IgD-negative memory B cell (primary cell): ENCODE measurements around the gene EZH1. TPM values are rescaled to one million over a fixed set of nuclear protein-coding genes. Genes with fewer than 3 reads are reported as not detected.

Experiments
- H3K27ac Mint-ChIP-seq, 3 donors: one replicate each; pipeline ENCODE4 v1.8.0; 2020 to 2022; ENCODE audit warnings: mild to moderate bottlenecking in 3 of 3, mixed read lengths in 3 of 3, moderate library complexity in 1 of 3
- H3K27me3 Mint-ChIP-seq: one replicate; pipeline ENCODE4 v1.8.0; 2021; ENCODE audit warnings: mixed read lengths
- H3K36me3 Mint-ChIP-seq: one replicate; pipeline ENCODE4 v1.8.0; 2020; ENCODE audit warnings: mild to moderate bottlenecking, mixed read lengths
- H3K4me1 Mint-ChIP-seq, 3 donors: one replicate each; pipeline ENCODE4 v1.8.0; 2020 to 2022; ENCODE audit warnings: mixed read lengths in 3 of 3, mild to moderate bottlenecking in 1 of 3
- H3K4me3 Mint-ChIP-seq, 4 donors: one replicate each; pipeline ENCODE4 v1.8.0; 2020 to 2022; ENCODE audit warnings: mild to moderate bottlenecking in 4 of 4, mixed read lengths in 4 of 4, moderate library complexity in 3 of 4
- H3K9me3 Mint-ChIP-seq, 3 donors: one replicate each; pipeline ENCODE4 v1.8.0; 2020 to 2021; ENCODE audit warnings: mixed read lengths in 3 of 3, mild to moderate bottlenecking in 1 of 3
- polyA plus RNA-seq: library from polyadenylated mRNA; unstranded; fragments of 300-500 nt; fragmentation: Illumina TruSeq; gene quantifications from one replicate; pipeline ENCODE4 v1.2.3, GENCODE V29; 2021

EZH1 gene
- 37.4 TPM for polyA plus RNA-seq

GRCh38 chr17:42744806-42745617, at the start of gene EZH1:
EZH1 (minus strand) TSS chr17:42745040; CDS start chr17:42728941, 16,099 bp downstream.
- peak within 1 kb of the TSS; percentile 93 to 98 (median 96) for H3K4me3 Mint-ChIP-seq
- peak within 1 kb of the TSS; percentile 82 to 93 (median 91) for H3K27ac Mint-ChIP-seq
- H3K36me3 Mint-ChIP-seq, result peaks cover 1% of the 10 kb centered on the region
- peaks cover 15 to 25% (median 15%) of the 10 kb centered on the region in 3 donors for H3K4me1 Mint-ChIP-seq
- no peaks in the 10 kb centered on the region for H3K9me3 Mint-ChIP-seq
- H3K27me3 Mint-ChIP-seq, result peaks cover 5% of the 10 kb centered on the region

DNA sequence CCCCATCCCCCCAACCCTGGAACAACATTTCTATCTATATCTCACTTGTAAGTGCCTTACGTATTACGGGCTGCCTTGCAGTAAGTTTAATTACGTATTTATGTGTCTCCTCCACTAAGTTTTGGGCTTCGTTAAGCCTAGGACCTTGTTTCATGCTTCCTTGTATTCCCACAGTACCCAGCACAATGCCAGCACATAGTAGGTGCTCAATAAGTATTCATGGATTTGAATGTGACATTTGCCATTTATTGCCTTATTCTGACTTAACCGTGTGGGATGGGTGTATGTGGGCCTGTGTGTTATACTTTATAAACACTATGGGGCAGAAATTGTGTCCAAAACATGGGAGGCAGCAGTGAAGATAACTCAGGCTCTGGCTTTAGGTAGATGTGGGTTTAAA, 47.7 kb upstream of the EZH1 start:
- Mint-ChIP-seq H3K4me1 (peaks cover 1 to 8% (median 4%) of the 10 kb centered on the region in 3 donors), H3K27ac (no peak overlapping the region), H3K36me3 (peaks cover 2% of the 10 kb centered on the region)

DNA sequence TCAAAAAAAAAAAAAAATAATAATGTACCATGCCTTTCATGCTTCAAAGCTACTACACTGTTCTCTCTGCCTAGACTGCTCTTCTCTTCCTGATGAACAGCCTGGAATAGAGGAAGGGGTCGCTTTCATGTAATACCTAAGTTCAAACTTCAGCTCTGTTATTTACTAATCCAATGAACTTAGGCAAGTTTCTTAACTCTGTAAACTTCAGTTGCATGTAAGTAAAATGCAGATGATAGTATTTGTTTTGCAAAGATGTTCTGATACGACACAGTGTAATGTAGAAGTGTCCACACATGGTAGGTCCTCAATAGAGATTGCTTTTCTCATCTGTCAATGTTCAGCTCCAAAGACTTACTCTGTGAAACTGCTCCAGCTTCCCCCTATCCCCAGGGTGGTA, 47.1 kb upstream of the EZH1 start:
- Mint-ChIP-seq H3K9me3 (no peaks in the 10 kb centered on the region), H3K27me3 (peaks cover 5% of the 10 kb centered on the region), H3K36me3 (peaks cover 2% of the 10 kb centered on the region), H3K4me3 (no peak overlapping the region), H3K4me1 (peaks cover 0 to 4% (median 1%) of the 10 kb centered on the region in 3 donors), H3K27ac (no peak overlapping the region)

More for the DNA sequence above, 47.7 kb upstream of the EZH1 start:
- Mint-ChIP-seq H3K27me3 (peaks cover 1% of the 10 kb centered on the region), H3K9me3 (no peaks in the 10 kb centered on the region), H3K4me3 (no peak overlapping the region)

GRCh38 chr17:42787266-42787665, 42.4 kb upstream of the EZH1 start:
- no peak overlapping the region for H3K27ac Mint-ChIP-seq
- H3K4me3 Mint-ChIP-seq, result no peak overlapping the region
- H3K4me1 Mint-ChIP-seq, result peaks cover 5 to 12% (median 9%) of the 10 kb centered on the region in 3 donors
- H3K36me3 Mint-ChIP-seq, result no peaks in the 10 kb centered on the region
- peaks cover 45% of the 10 kb centered on the region for H3K27me3 Mint-ChIP-seq
- H3K9me3 Mint-ChIP-seq, result no peaks in the 10 kb centered on the region

DNA sequence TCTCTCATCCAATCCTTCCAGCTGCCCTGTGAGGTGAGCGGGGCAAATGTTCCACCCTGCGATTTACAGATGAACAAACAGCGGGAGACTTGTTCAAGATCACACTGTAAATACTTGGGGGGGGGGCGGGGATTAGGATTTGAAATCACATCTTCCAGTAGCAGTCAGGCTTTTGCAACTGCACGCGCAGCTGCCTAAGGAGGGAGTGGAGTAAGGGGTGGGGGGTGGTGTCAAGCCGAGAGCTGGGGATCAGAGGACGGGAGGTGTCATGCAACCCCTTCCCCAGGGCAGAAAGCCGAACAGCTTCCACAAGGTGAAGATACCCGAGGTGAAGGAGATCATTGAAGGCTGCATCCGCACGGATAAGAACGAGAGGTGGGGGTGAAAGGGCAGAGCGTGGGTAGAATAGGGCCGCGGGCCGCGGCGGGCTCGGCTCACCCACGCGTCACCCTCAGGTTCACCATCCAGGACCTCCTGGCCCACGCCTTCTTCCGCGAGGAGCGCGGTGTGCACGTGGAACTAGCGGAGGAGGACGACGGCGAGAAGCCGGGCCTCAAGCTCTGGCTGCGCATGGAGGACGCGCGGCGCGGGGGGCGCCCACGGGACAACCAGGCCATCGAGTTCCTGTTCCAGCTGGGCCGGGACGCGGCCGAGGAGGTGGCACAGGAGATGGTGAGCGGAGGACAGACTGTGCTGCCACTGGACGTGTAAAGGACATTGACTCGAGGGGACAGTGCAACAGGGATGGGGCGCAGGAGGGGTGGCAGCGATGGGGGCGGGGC, 40.2 kb upstream of the EZH1 start:
- H3K9me3 Mint-ChIP-seq, result no peaks in the 10 kb centered on the region
- peak overlapping the region in 1 of 3 donors; percentile 63 for H3K27ac Mint-ChIP-seq
- peaks cover 5 to 13% (median 12%) of the 10 kb centered on the region in 3 donors for H3K4me1 Mint-ChIP-seq
- peaks cover 56% of the 10 kb centered on the region for H3K27me3 Mint-ChIP-seq
- peak overlapping the region in 1 of 4 donors; percentile 49 for H3K4me3 Mint-ChIP-seq
- no peaks in the 10 kb centered on the region for H3K36me3 Mint-ChIP-seq

GRCh38 chr17:42784409-42784808, 39.6 kb upstream of the EZH1 start:
- no peaks in the 10 kb centered on the region for H3K9me3 Mint-ChIP-seq
- peaks cover 61% of the 10 kb centered on the region for H3K27me3 Mint-ChIP-seq
- H3K27ac Mint-ChIP-seq, result no peak overlapping the region
- H3K36me3 Mint-ChIP-seq, result peaks cover 3% of the 10 kb centered on the region
- peaks cover 5 to 13% (median 12%) of the 10 kb centered on the region in 3 donors for H3K4me1 Mint-ChIP-seq
- peak overlapping the region in 1 of 4 donors; percentile 49 for H3K4me3 Mint-ChIP-seq

DNA sequence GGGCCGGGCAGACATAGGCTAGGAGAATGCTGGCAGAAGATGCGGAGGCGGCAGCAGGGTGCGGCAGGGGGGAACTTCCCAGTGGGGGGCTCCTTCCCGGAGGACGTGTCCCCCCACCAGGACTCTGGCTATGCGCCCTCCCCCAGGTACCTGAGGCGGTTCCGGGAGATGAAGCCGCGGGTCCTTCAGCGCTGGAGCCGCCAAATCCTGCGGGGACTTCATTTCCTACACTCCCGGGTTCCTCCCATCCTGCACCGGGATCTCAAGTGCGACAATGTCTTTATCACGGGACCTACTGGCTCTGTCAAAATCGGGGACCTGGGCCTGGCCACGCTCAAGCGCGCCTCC, 38.9 kb upstream of the EZH1 start:
- Mint-ChIP-seq H3K4me1 (peaks cover 5 to 13% (median 12%) of the 10 kb centered on the region in 3 donors), H3K4me3 (no peak overlapping the region), H3K27me3 (peaks cover 61% of the 10 kb centered on the region), H3K36me3 (peaks cover 7% of the 10 kb centered on the region), H3K9me3 (no peaks in the 10 kb centered on the region), H3K27ac (no peak overlapping the region)

GRCh38 chr17:42783062-42783790, 38.4 kb upstream of the EZH1 start:
- H3K27ac Mint-ChIP-seq, result peak overlapping the region in 1 of 3 donors; percentile 34
- H3K9me3 Mint-ChIP-seq, result no peaks in the 10 kb centered on the region
- H3K27me3 Mint-ChIP-seq, result peaks cover 61% of the 10 kb centered on the region
- peaks cover 5 to 13% (median 12%) of the 10 kb centered on the region in 3 donors for H3K4me1 Mint-ChIP-seq
- peaks cover 7% of the 10 kb centered on the region for H3K36me3 Mint-ChIP-seq
- peak overlapping the region in 1 of 4 donors; percentile 15 for H3K4me3 Mint-ChIP-seq

DNA sequence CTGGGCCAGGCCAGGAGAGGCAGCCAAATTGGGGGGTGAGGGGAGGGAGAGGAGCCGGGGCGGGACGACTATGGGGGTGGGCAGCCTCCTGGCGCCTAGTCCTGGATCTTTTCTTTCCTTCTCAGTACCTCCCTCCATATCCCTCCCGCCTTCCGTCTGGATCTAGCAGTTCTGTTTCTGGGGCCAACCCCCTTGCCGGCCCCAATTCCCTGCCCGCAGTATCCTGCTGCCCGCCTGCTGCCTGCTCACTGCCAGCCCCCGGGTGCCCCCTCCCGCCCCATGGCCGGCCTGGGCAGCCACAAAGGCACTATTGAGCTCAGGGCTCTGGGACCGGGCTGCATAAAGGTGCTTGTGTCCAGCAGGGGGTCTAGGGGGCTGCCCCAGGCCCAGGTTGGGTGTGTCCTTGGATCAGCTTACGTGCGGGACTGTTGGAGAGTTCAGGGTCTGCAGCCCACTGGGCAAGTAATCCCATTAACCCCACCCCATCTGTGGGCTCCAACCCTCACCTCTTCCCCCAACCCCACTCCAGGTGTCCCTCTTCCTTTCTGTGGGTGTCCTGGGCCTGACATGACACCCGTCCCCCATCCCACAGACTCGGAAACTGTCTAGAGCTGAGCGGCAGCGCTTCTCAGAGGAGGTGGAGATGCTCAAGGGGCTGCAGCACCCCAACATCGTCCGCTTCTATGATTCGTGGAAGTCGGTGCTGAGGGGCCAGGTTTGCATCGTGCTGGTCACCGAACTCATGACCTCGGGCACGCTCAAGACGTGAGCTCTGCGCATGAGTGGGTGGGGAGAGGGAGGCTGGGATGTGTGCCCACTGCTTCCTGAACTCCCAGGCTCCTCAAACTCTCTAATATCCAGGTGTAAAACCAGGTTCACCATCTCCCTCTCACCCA, 37.6 kb upstream of the EZH1 start:
- Mint-ChIP-seq H3K4me3 (no peak overlapping the region), H3K27me3 (peaks cover 59% of the 10 kb centered on the region), H3K27ac (no peak overlapping the region)

GRCh38 chr17:42781639-42782165, 36.9 kb upstream of the EZH1 start:
- peaks cover 54% of the 10 kb centered on the region for H3K27me3 Mint-ChIP-seq
- H3K9me3 Mint-ChIP-seq, result no peaks in the 10 kb centered on the region
- no peak overlapping the region for H3K4me3 Mint-ChIP-seq
- H3K4me1 Mint-ChIP-seq, result peaks cover 5 to 13% (median 12%) of the 10 kb centered on the region in 3 donors
- peaks cover 7% of the 10 kb centered on the region for H3K36me3 Mint-ChIP-seq
- no peak overlapping the region for H3K27ac Mint-ChIP-seq

More for the DNA sequence above, 37.6 kb upstream of the EZH1 start:
- Mint-ChIP-seq H3K9me3 (no peaks in the 10 kb centered on the region), H3K36me3 (peaks cover 7% of the 10 kb centered on the region), H3K4me1 (peaks cover 5 to 13% (median 12%) of the 10 kb centered on the region in 3 donors)

DNA sequence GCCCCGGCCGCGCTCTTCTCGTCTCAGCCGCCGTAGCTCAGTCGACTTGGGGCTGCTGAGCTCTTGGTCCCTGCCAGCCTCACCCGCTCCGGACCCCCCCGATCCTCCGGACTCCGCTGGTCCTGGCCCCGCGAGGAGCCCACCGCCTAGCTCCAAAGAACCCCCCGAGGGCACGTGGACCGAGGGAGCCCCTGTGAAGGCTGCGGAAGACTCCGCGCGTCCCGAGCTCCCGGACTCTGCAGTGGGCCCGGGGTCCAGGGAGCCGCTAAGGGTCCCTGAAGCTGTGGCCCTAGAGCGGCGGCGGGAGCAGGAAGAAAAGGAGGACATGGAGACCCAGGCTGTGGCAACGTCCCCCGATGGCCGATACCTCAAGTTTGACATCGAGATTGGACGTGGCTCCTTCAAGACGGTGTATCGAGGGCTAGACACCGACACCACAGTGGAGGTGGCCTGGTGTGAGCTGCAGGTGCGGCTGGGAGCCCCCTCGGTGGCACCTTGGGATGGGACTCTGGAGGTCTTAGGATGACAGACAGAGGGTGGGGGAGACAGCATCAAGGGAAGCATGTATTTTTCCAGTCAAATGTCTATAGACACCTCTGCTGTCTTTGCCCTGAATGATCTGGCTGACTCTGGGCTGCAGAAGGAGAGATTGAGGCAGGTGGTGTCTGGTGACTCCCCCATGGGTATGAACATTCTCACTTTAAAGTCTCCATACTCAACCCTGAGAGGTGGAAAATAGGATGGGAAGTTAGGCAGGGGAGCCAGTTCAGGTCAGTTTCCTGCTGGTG, 36.2 kb upstream of the EZH1 start:
- peaks cover 7% of the 10 kb centered on the region for H3K36me3 Mint-ChIP-seq
- no peaks in the 10 kb centered on the region for H3K9me3 Mint-ChIP-seq
- peaks cover 47% of the 10 kb centered on the region for H3K27me3 Mint-ChIP-seq
- H3K27ac Mint-ChIP-seq, result no peak overlapping the region
- peaks cover 5 to 13% (median 12%) of the 10 kb centered on the region in 3 donors for H3K4me1 Mint-ChIP-seq
- H3K4me3 Mint-ChIP-seq, result peak overlapping the region in 1 of 4 donors; percentile 23

GRCh38 chr17:42779936-42780850, 35.4 kb upstream of the EZH1 start, which contains the start of gene WNK4:
WNK4 (plus strand) TSS chr17:42780610; CDS start chr17:42780699, 89 bp downstream.
- H3K9me3 Mint-ChIP-seq, result no peaks in the 10 kb centered on the region
- H3K27ac Mint-ChIP-seq, result no peak within 1 kb of the TSS
- H3K4me3 Mint-ChIP-seq, result peak within 1 kb of the TSS in 2 of 4 donors; percentile 23 to 24
- H3K36me3 Mint-ChIP-seq, result peaks cover 7% of the 10 kb centered on the region
- peaks cover 41% of the 10 kb centered on the region for H3K27me3 Mint-ChIP-seq
- peaks cover 0 to 17% (median 11%) of the 10 kb centered on the region in 3 donors for H3K4me1 Mint-ChIP-seq
